HG03095 (cell line): ENCODE data around the gene RGS16.

Source experiments
- ATAC-seq: cut with Tn5 transposase; IDR thresholded peaks from one replicate; pipeline ENCODE4 v1.9.1; 2021; ENCODE audit warnings: moderate library complexity; ENCODE audit not compliant: unreplicated experiment

Gene RGS16

DNA sequence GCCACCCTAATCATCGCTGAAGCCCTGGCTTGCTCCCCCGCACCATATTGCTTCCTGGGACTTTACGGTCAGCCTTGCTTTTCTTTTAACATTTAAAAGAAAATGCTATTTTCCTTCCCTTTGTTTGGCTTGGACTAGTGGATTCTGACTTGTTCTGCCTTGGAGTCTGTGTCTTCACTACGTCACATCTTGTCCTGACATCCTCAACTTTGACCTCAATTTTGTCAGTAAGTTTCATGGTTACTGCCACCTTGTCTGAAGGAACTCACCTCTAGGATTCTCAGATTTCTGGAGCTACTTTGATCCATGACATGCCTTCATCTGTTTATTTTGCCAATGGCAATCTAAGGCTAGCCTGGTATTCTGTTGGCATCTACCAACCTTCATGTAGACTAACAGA lies 19.4 kb downstream of the RGS16 start:
- no peak for ATAC-seq

DNA sequence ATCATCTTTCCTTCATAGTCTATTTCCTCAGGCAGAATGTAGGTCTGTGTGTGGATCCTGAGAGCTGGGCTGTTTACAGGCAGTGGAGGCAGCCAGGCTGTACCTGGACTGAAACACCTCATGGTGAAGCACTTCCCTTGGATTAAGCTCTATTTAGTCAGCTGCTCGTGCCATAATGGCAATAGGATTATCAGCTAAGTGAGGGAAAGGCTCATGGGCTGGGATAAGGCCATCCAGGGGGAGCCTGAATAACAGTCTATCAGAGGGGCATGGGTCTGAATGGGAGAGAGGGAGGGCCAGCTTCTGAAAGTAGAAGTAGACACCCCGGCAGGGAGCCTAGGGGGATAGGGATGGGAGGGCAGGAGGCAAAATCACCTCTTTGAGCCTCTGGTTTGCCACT lies 23.5 kb downstream of the RGS16 start:
- no peak for ATAC-seq

DNA sequence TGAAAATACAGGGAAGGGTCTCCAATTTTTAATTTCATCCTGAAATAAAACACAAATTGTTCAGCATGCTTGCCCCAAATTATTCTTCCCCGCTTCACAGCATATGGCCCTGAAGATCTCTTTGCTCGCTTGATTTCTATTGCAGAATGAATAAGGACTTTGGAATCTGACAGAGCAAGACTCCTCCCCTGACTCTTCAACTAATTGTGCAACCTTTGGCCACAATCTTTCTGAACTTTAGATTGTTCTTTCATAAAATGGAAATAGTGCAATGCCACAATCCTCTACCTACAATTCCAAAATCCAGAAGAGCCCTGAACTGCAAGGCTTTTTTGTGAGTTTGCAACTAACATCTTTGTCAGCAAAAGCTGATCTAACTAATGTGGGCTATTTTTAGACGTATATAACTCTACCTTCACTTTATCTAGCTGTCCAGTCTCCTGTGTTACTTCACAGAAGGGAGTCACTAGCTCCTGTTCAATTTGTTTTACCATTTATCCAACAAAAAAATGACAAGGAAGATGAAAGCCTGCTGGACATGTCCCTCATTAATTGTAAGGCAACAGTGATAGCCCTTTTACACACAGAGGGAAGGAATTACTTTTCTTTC lies 28.5 kb downstream of the RGS16 start:
- ATAC-seq, result no peak

DNA sequence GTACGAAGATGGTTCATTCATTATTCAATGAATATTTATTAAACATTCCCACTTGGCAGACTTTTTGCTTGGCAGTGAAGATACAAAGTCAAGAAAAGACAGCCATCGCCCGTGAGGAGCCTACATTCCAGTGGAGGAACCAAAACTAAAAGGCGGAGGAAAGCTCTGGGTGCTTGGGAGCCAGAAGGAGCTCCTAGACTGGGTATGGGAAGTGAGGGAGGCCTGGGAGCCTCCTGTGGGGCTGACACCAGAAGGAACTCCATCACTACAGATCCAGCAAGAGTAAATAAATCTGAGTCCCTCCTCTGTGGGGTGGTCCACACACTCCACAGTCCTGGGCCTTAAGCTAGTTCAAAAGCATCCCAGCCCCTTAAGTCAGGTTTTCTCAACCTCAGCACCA lies 30.0 kb downstream of the RGS16 start:
- ATAC-seq, result no peak

DNA sequence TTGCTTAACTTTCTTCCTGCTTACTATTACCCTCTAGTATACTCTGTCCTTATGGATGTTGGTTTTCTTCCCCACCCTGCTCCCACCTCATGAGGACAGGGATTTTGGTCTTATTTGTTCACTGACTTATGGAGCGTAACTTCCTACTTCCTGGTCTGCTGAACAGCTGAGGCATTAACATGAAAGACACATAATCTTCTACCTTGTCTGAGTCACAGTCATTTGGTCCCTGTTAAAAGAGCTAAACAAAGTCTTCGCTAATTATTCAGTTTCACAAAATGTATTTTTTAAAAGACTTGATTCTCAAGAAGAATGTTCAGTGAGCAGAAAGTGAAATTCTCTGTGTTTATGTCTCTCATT lies 33.6 kb downstream of the RGS16 start:
- ATAC-seq, result no peak

DNA sequence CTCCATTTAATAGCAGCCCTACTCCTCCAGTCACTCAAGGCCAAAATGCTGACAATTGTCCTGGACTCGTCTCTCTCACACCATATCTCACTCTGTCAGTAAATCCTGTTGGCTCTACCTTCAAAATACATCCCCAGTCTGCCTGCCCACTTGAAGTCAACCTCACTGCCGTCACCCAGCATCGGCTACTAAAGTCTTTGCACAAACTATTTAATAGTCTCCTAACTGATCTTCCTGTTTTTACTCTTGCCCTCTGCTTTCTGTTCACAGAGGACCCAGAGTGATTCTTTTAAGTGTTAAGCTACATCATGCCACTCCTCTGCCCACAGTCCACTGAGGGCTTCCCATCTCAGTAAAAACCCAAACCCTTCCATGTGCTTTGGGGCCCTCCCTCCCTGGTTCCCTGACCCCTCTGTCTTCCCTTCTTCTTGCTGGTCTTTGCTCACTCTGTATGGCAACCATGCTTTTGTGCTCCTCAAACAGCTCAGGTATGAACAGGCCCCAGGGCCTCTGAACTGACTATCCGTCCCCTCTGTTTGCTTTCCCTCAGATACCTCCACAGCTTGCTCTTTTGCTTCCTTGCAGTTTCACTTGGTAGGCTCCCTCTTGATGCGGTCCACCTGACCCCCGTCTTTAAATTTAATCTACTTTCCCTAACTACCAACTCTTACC lies 34.1 kb downstream of the RGS16 start:
- no peak for ATAC-seq

DNA sequence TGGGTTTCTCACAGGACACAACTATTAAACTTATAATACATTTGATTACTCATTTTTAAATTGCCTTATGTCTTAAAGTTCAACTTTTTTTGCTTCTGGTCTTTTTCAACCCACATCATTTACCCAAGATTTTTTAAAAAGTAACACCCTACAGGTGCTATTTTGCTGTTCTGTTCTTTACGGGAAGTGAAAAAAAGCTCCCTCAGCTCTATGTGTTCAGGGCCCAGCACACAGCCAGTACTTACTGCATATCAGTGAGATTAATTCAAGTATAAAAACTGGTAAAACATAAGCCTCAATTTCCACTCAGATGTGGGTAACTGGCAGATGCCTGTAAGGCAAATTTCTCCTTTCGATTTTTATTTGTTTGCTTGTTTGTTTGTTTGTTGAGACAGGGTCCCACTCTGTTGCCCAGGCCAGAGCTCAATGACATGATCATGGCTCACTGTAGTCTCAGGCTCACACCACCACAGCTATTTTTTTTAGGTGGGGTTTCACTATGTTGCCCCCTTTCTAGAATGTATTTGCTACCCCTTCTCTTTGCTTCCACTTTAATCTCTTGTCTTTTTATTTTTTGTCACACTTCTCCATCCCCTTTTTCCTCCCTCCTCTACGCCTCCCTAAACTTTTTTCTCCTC lies 35.4 kb downstream of the RGS16 start:
- ATAC-seq, result no peak

DNA sequence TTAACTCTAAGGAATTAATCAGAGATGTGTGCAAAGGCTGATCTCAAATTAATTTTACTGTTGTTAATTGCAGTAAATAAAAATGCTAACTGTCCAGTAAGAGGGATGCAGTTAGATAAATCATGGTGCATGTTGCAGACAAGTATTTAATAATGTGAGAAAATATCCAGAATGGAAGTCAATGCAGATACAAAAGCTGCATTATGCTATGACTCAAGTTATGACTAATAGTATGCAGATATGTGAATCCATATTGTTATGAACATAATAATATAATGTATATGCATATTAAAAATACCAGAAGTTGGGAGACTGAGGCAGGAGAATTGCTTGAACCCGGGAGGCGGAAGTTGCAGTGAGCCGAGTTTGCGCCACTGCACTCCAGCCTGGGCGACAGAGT lies 36.6 kb downstream of the RGS16 start:
- ATAC-seq, result no peak

DNA sequence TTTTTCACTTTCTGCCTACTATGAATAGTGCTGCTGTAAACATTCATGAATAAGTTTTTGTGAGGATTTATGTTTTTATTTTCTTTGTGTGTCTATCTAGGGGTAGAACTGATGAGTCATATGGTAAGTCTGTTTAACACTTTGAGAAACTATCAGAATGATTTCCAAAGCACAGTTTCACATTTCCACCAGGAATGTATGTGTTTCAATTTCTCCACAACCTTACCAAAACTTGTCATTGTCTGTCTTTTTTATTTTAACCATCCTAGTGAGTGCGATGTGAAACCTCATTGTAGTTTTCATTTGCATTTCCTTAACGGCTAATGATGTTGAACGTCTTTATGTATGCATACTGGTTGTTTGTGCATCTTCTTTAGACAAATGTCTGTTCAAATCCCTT lies 38.7 kb downstream of the RGS16 start:
- ATAC-seq, result no peak

DNA sequence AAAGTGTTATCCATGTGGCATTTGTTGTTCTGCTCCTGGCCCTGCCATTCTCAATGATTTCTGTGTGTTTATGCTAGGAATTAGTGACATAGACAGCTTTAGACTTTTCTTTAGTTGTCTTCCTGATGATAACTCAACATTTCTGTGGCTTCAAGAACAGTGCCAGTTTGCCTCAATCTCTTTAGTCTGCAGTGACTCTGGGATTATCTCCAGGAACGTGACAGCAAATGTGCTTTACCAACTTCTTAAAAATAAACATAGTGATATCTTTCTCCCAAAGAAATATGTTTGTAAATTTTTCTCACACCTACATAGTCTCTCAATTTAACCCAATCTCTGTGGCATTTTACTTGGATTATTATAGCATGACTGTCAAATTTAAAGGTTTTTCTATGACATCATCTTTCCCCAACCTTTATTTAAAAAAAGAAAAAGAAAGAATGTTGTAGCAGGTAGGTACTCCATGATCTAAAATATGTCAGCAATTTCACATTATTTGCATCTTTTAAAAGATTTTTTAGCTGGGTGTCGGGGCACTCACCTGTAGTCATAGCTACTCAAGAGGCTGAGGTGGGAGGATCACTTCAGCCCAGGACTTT lies 39.7 kb downstream of the RGS16 start:
- ATAC-seq, result no peak

DNA sequence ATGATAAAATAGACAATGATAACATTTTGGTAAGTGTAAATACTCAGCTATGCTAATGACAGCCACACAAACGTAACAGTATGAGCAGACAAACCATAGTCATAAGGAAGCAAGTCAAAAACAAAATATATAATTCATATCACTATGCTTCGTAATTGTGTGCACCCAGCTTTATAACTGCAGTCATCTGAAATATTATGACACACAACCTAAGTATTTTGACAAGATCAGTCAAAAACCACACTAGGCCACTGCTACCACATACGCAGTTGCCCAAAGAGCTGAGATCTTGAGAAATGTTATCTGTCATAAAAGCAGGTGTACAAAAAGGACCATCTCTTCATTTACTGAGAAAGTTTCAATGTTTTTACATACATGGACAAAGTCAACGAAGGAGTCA lies 41.1 kb downstream of the RGS16 start:
- no peak for ATAC-seq

DNA sequence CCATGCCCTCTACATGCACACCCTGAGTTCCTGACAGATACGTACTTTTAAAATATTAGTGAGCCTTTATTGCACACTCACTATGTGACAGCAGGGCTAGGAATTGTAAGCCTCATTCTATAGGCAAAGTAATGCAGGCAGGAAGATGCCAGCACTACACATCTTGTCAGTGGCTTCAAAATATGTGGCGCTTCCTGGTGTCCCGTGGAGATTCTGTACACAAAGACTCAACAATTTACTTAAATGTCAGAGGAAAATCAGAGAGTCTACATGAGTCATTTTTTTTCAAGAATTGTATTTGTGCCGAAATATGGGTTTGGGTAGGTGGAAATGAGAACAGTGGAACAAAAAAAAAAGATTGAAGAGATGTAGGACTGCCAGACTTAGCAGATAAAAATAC lies 42.7 kb downstream of the RGS16 start:
- ATAC-seq, result no peak

DNA sequence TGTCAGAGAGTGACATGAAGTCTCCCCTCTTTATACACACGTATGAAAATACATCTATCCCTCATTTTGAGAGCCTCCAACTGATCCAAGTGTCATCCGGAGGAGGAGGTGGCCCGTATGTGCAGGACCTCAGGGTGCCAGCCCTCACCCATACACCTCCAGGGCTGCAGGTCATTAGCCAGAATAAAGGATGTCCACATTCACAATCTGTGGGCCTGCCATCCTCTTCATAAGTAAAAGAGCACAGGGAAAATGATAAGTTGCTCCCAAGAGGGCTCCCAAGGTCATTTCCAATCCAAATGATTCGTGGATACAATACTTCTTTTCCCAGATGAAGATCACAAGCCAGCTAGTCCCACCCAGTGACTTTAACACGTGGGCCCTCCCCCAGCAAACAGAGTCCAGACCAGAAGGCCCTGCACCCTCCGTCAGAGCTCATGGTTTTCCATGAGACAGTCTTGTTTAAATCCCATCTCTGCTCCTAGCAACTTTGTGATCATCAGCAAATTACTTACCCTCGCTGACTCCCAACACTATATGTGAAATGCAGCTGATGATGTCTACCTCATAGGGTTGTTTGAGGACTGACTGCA lies 43.7 kb downstream of the RGS16 start:
- ATAC-seq, result no peak

DNA sequence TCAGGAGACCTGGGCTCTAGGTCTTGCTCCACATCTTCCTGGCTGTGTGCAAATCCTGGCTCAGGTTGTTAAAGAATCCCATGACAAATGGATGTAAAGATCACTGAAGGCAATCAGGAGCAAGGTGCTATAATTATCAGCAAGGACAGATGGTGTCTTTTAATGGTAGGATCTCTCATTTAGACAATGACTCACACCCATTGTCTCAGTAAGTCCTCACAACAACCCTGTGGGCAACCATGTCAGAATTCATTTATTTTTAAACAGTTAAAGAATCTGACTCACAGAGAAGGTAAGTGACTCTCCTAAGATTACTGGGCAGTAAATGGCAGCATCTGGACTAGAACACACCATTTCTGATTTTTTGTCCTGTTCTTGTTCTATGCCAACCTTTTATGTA lies 47.9 kb downstream of the RGS16 start:
- ATAC-seq, result no peak

DNA sequence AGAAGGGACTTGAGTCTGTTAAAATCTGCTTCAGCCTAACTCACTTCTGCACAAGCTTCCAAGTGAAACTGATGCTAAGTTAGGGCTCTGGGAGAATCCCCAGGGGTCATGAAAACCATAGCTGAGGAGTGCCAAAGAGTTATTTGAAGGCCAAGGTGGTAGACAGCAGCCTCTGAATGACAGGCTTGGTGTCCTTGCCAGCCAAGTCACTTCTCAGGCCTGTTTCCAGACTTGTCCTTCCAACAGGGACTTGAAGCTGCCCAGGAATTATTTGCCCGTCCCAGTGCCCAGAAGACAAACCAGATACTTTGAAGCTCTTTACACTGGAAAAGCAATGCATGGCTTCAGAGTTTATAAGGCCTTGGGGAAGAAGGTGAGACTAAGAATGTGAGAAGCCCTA lies 48.7 kb downstream of the RGS16 start:
- ATAC-seq, result no peak

DNA sequence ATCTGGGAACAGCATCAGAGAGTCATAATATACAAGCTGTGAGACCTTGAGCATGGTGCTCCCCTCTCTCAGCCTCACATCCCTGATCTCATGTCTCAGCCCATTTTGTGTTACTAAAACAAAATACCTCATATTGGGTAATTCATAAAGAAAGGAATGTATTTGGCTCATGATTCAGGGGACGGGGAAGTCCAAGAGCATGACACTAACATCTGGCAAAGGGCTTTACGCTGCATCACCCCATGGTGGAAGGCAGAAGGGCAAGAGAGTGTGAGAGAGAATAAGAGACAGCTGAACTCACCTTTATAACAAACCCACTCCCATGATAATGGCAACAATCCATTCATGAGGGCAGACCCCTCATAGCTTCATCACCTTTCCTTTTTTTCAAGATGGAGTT lies 51.7 kb downstream of the RGS16 start:
- no peak for ATAC-seq

DNA sequence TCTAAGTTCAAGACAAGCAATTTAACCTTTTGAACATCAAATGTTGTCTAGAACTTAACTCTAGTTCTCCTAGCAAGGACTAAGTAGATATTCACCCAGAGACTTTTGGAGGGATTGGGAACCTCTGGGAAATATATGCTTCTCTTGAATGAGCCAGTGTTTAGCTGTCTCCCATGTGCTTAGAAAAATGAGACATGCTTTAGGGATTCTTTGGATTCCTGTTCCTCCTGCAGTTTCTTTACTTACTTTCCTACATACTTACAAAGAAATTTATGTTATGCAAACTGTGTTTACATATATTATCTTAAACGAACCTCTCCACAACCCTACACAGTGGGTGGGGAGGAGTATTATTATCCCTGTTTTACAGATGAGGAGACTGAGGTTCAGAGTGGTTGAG lies 54.4 kb downstream of the RGS16 start:
- no peak for ATAC-seq

DNA sequence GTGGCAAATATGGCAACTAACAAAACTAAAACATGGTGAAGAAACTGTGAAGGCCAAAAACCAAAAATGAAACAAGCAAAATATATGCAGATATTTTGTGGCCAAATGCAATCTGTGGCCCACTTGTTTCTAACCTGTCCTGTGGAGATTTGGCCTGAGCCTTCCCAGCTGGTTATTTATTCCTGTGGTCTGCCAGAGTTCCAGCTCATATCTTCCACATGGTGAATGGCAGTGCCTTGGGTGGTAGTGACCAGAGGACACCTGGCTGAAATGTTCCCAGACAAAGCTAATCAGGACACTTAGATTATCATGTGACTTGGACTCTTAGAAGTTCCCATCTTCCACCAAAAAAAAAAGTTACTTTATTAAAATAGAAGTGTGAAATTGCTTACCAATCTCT lies 54.8 kb downstream of the RGS16 start:
- ATAC-seq, result no peak
